HFFc6 (cell line): ENCODE data around the gene EPB41L2. TPM values are rescaled to one million over a fixed set of nuclear protein-coding genes. Genes with fewer than 3 reads are reported as not detected.

Experiments
- DNase-seq: peaks from one replicate; pipeline ENCODE4 v3.0.0-alpha.2; 2018
- H3K27ac Mint-ChIP-seq: 2 replicates; pipeline ENCODE4 v1.8.0; 2020; ENCODE audit warnings: mild to moderate bottlenecking, mixed read lengths
- H3K27me3 Mint-ChIP-seq: 2 replicates; pipeline ENCODE4 v1.8.0; 2021; ENCODE audit warnings: mild to moderate bottlenecking, moderate library complexity, mixed read lengths; ENCODE audit not compliant: insufficient read depth
- H3K36me3 Mint-ChIP-seq: 2 replicates; pipeline ENCODE4 v1.8.0; 2021; ENCODE audit warnings: low read depth, mixed read lengths
- H3K4me1 Mint-ChIP-seq: 2 replicates; pipeline ENCODE4 v1.8.0; 2020; ENCODE audit warnings: low read depth, mixed read lengths
- H3K4me3 Mint-ChIP-seq: 2 replicates; pipeline ENCODE4 v1.8.0; 2020; ENCODE audit warnings: mild to moderate bottlenecking, moderate library complexity, mixed read lengths
- H3K9me3 Mint-ChIP-seq: 2 replicates; pipeline ENCODE4 v1.8.0; 2020; ENCODE audit warnings: mild to moderate bottlenecking, mixed read lengths
- CTCF ChIP-seq: fragments of 200-600 bp; sonication (generic); IDR thresholded peaks from 2 replicates; pipeline ENCODE4 v1.5.0; 2021; ENCODE audit warnings: antibody characterized with exemption, mild to moderate bottlenecking
- total RNA-seq, 6 experiments: library from RNA; stranded (reverse); fragmentation: NEBNext Ultra II Directional; extraction: Animal tissue kit (Norgen Biotek cat#: 25700); gene quantifications; 2 replicates in 1 of 6; 3 replicates in 5 of 6; pipeline ENCODE4 v1.2.3, GENCODE V29; 2021

EPB41L2 gene
- total RNA-seq, 6 experiments from 2014 or later: 39.3 to 73.8 (median 60.7) TPM

- Mint-ChIP-seq H3K4me1 (peaks cover 6% of the 10 kb centered on the region; the same call in 1 of the 2 replicates), H3K36me3 (peaks cover 6% of the 10 kb centered on the region; the same call in 1 of the 2 replicates)
Observed at GRCh38 chr6:130834482-130835251, 228.4 kb downstream of the EPB41L2 start.

GRCh38 chr6:130833569-130833968, 229.5 kb downstream of the EPB41L2 start:
- TF ChIP-seq CTCF: no peak
- peaks cover 3% of the 10 kb centered on the region; the same call in 1 of the 2 replicates for H3K36me3 Mint-ChIP-seq
- peaks cover 6% of the 10 kb centered on the region; the same call in 1 of the 2 replicates for H3K4me1 Mint-ChIP-seq
- H3K27me3 Mint-ChIP-seq: no peaks in the 10 kb centered on the region
- DNase-seq: no peak
- no peak overlapping the region for H3K4me3 Mint-ChIP-seq
- H3K27ac Mint-ChIP-seq: no peak overlapping the region
- H3K9me3 Mint-ChIP-seq: no peaks in the 10 kb centered on the region

More at GRCh38 chr6:130834482-130835251, 228.4 kb downstream of the EPB41L2 start:
- TF ChIP-seq CTCF: no peak
- H3K27me3 Mint-ChIP-seq: no peaks in the 10 kb centered on the region
- H3K4me3 Mint-ChIP-seq: no peak overlapping the region
- H3K27ac Mint-ChIP-seq: no peak overlapping the region
- H3K9me3 Mint-ChIP-seq: no peaks in the 10 kb centered on the region
- DNase-seq: no peak

- Mint-ChIP-seq H3K4me3 (no peak overlapping the region), H3K4me1 (peaks cover 6% of the 10 kb centered on the region; the same call in 1 of the 2 replicates), H3K9me3 (no peaks in the 10 kb centered on the region), H3K27ac (no peak overlapping the region), H3K36me3 (no peaks in the 10 kb centered on the region), H3K27me3 (no peaks in the 10 kb centered on the region)
- TF ChIP-seq CTCF: no peak
- DNase-seq: no peak
Observed at GRCh38 chr6:130831607-130832006, 231.4 kb downstream of the EPB41L2 start.

GRCh38 chr6:130829333-130829910, 233.6 kb downstream of the EPB41L2 start:
- Mint-ChIP-seq H3K27ac (no peak overlapping the region), H3K9me3 (no peaks in the 10 kb centered on the region), H3K4me1 (peaks cover 4% of the 10 kb centered on the region; the same call in 1 of the 2 replicates), H3K4me3 (no peak overlapping the region), H3K36me3 (no peaks in the 10 kb centered on the region), H3K27me3 (no peaks in the 10 kb centered on the region)
- DNase-seq: no peak
- TF ChIP-seq CTCF: no peak

GRCh38 chr6:130827247-130828149, 235.5 kb downstream of the EPB41L2 start, which contains the start of gene SMLR1:
Gene SMLR1, plus strand, starts transcription at chr6:130827406. Its CDS starts 8 bp downstream, at chr6:130827414.
- Mint-ChIP-seq H3K27me3 (peaks cover 1% of the 10 kb centered on the region; the same call in 1 of the 2 replicates), H3K4me3 (no peak within 1 kb of the TSS), H3K4me1 (no peaks in the 10 kb centered on the region), H3K9me3 (no peaks in the 10 kb centered on the region), H3K27ac (no peak within 1 kb of the TSS), H3K36me3 (no peaks in the 10 kb centered on the region)
- DNase-seq: no peak
- TF ChIP-seq CTCF: no peak
